SK-N-MC (cell line): ENCODE results near the gene SOX5.

ENCODE experiments used
- DNase-seq: peaks from one replicate; pipeline ENCODE4 v3.0.0-alpha.2; 2011; ENCODE audit warnings: low read depth, low spot score
- H3K27ac ChIP-seq: fragments of 200-600 bp; sonication (generic); 2 replicates; pipeline ENCODE4 v1.5.1; 2016; ENCODE audit warnings: mixed run types
- H3K36me3 ChIP-seq: fragments of 200-600 bp; sonication (generic); 2 replicates; pipeline ENCODE4 v1.6.1; 2017; ENCODE audit warnings: antibody characterized with exemption, low read length, mixed read lengths; ENCODE audit not compliant: insufficient read depth
- H3K4me3 ChIP-seq: fragments of 200-600 bp; sonication (generic); 2 replicates; pipeline ENCODE4 v1.5.1; 2016
- H3K9ac ChIP-seq: fragments of 200-600 bp; sonication (generic); 2 replicates; pipeline ENCODE4 v1.8.0; 2017; ENCODE audit warnings: mixed run types, mixed read lengths; ENCODE audit not compliant: insufficient read length
- H3K9me3 ChIP-seq: fragments of 200-600 bp; sonication (generic); 2 replicates; pipeline ENCODE4 v1.6.1; 2017; ENCODE audit warnings: low read depth, mild to moderate bottlenecking, antibody characterized with exemption, low read length, moderate library complexity, mixed read lengths
- EZH2 ChIP-seq: fragments of 200-600 bp; sonication (generic); IDR thresholded peaks from one replicate; pipeline ENCODE4 v1.6.1; 2017; ENCODE audit warnings: antibody characterized with exemption
- FOXP2 ChIP-seq: optimal IDR thresholded peaks from 2 replicates; pipeline ENCODE3; 2011; ENCODE audit warnings: mild to moderate bottlenecking, moderate library complexity; ENCODE audit not compliant: insufficient read depth; ENCODE audit errors: extremely low read length, control extremely low read depth
- POLR2AphosphoS5 ChIP-seq: IDR thresholded peaks from 2 replicates; pipeline ENCODE4 v1.6.1; 2012; ENCODE audit warnings: mild to moderate bottlenecking, low read depth, low read length, borderline replicate concordance

The SOX5 gene

GRCh38 chr12:23949348-23950209, at the start of gene SOX5:
TSS of gene SOX5 (minus strand) at chr12:23949670. CDS start at chr12:23949601, 69 bp downstream.
- Histone ChIP-seq H3K36me3 (no peaks in the 10 kb centered on the region), H3K27ac (no peak within 1 kb of the TSS), H3K9me3 (no peaks in the 10 kb centered on the region), H3K4me3 (no peak within 1 kb of the TSS), H3K9ac (no peak within 1 kb of the TSS)
- DNase-seq: no peak
- no peak for TF ChIP-seq EZH2
- TF ChIP-seq FOXP2: no peak
- TF ChIP-seq POLR2AphosphoS5: no peak

- no peak for DNase-seq
- no peaks in the 10 kb centered on the region for H3K36me3 ChIP-seq
- no peak overlapping the region for H3K9ac ChIP-seq
- no peaks in the 10 kb centered on the region for H3K9me3 ChIP-seq
- no peak overlapping the region for H3K27ac ChIP-seq
- H3K4me3 ChIP-seq: no peak overlapping the region
- TF ChIP-seq FOXP2: no peak
- no peak for TF ChIP-seq EZH2
- TF ChIP-seq POLR2AphosphoS5: no peak
Observed at GRCh38 chr12:23987046-23987445, 37.6 kb upstream of the SOX5 start.

GRCh38 chr12:23980826-23981225, 31.4 kb upstream of the SOX5 start:
- no peak overlapping the region for H3K4me3 ChIP-seq
- H3K9ac ChIP-seq: no peak overlapping the region
- H3K9me3 ChIP-seq: no peaks in the 10 kb centered on the region
- TF ChIP-seq EZH2 (no peak), POLR2AphosphoS5 (no peak), FOXP2 (no peak)
- no peak overlapping the region for H3K27ac ChIP-seq
- no peaks in the 10 kb centered on the region for H3K36me3 ChIP-seq
- no peak for DNase-seq

GRCh38 chr12:23964812-23965211, 15.3 kb upstream of the SOX5 start:
- Histone ChIP-seq H3K4me3 (no peak overlapping the region), H3K36me3 (no peaks in the 10 kb centered on the region), H3K9ac (no peak overlapping the region), H3K27ac (no peak overlapping the region), H3K9me3 (no peaks in the 10 kb centered on the region)
- DNase-seq: no peak
- TF ChIP-seq EZH2 (no peak), FOXP2 (no peak), POLR2AphosphoS5 (no peak)

GRCh38 chr12:23959826-23960225, 10.4 kb upstream of the SOX5 start:
- no peak for DNase-seq
- Histone ChIP-seq H3K4me3 (no peak overlapping the region), H3K27ac (no peak overlapping the region), H3K9ac (no peak overlapping the region), H3K36me3 (no peaks in the 10 kb centered on the region), H3K9me3 (no peaks in the 10 kb centered on the region)
- TF ChIP-seq POLR2AphosphoS5 (no peak), FOXP2 (no peak), EZH2 (no peak)

- H3K4me3 ChIP-seq: no peak overlapping the region
- no peak overlapping the region for H3K9ac ChIP-seq
- DNase-seq: no peak
- H3K36me3 ChIP-seq: no peaks in the 10 kb centered on the region
- no peak overlapping the region for H3K27ac ChIP-seq
- no peaks in the 10 kb centered on the region for H3K9me3 ChIP-seq
- no peak for TF ChIP-seq FOXP2
- no peak for TF ChIP-seq EZH2
Observed at GRCh38 chr12:23954332-23954731, 4.9 kb upstream of the SOX5 start.

- H3K4me3 ChIP-seq: no peak overlapping the region
- TF ChIP-seq EZH2: no peak
- TF ChIP-seq POLR2AphosphoS5: no peak
- no peak for TF ChIP-seq FOXP2
- no peak overlapping the region for H3K27ac ChIP-seq
- H3K9me3 ChIP-seq: no peaks in the 10 kb centered on the region
- H3K36me3 ChIP-seq: no peaks in the 10 kb centered on the region
- no peak for DNase-seq
- no peak overlapping the region for H3K9ac ChIP-seq
Observed at GRCh38 chr12:23952071-23952470, 2.6 kb upstream of the SOX5 start.

- TF ChIP-seq EZH2 (no peak), FOXP2 (no peak), POLR2AphosphoS5 (no peak)
- H3K36me3 ChIP-seq: no peaks in the 10 kb centered on the region
- no peak overlapping the region for H3K27ac ChIP-seq
- DNase-seq: no peak
- H3K9ac ChIP-seq: no peak overlapping the region
- H3K9me3 ChIP-seq: no peaks in the 10 kb centered on the region
- H3K4me3 ChIP-seq: no peak overlapping the region
Observed at GRCh38 chr12:23950775-23951451, 1.4 kb upstream of the SOX5 start.
